AG09309 (cell line): ENCODE measurements around the gene KLHL36.
A peak's percentile ranks its signal among the peaks of the same experiment; 100 is the strongest.

Experiments used
- DNase-seq: peaks from one replicate; pipeline ENCODE4 v3.0.0-alpha.2; 2010; ENCODE audit warnings: low read depth
- H3K4me3 ChIP-seq: 2 replicates; pipeline ENCODE4 v1.5.1; 2011; ENCODE audit warnings: mild to moderate bottlenecking, low read depth, low read length, moderate library complexity; ENCODE audit not compliant: control insufficient read depth
- TF ChIP-seq, protein P1 (sequence below): IDR thresholded peaks from 2 replicates; pipeline ENCODE4 v1.5.1; 2011; ENCODE audit warnings: mild to moderate bottlenecking, low read depth, low read length, inconsistent platforms; ENCODE audit not compliant: insufficient read depth, control insufficient read depth; ENCODE audit errors: missing control alignments

Gene KLHL36

DNA sequence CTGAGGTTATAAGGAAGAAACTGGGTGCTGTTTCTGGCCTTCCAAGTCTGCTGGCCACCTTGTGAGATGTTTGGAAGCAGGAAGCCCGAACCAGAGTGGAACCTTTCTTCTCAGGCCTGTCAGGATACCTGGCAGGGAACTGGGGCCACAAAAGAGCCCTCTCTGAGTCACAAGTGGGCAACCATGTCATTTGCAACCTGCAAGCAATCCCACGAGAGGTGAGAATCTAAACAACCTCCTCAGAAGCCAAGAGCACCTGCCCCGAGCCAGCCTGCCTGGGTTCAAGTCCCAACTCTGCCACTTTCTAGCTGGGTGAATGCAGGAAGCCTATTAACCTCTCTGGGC, 33.7 kb upstream of the KLHL36 start:
- H3K4me3 ChIP-seq: no peak overlapping the region
- no peak for DNase-seq
- TF ChIP-seq, protein P1, sequence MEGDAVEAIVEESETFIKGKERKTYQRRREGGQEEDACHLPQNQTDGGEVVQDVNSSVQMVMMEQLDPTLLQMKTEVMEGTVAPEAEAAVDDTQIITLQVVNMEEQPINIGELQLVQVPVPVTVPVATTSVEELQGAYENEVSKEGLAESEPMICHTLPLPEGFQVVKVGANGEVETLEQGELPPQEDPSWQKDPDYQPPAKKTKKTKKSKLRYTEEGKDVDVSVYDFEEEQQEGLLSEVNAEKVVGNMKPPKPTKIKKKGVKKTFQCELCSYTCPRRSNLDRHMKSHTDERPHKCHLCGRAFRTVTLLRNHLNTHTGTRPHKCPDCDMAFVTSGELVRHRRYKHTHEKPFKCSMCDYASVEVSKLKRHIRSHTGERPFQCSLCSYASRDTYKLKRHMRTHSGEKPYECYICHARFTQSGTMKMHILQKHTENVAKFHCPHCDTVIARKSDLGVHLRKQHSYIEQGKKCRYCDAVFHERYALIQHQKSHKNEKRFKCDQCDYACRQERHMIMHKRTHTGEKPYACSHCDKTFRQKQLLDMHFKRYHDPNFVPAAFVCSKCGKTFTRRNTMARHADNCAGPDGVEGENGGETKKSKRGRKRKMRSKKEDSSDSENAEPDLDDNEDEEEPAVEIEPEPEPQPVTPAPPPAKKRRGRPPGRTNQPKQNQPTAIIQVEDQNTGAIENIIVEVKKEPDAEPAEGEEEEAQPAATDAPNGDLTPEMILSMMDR: no peak

DNA sequence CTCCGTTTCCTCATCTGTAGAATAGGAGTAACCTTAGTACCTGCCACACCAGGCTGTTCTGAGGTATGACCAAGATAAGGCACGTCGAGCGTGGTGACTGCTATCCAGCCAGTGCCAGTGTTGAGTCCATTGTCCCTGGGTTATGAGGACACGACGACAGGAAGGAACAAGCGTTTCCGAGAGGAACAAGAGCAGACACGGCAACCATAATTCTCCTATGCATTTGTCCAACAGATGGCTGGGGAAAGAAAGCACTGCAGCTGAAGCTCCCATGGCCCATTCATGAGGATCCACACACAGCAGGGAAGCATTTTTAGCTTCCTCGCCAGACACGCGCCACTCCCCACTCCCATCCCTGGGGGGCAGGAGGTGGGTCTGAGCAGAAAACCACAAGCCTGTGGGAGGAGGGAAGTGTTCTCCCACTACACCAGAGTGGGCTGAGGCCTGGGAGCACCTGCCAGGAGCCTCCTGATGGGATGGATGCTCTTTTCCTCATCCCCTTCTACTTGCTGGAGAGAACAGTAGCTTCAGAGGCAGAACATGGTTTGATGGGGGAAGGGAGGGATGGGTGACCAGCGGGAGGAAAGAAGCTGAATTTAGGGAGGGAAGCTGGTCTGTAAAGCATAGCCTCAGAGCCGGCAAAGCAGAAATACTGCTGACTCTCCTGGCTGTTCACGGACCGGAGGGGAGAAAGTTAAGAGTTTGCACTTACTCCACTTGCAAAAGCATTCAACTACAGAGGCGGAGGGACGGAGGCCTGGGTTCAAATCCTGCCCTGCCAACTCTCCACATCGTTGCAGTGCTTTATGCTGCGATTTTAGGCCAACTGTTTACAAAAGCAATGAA, 33.1 kb upstream of the KLHL36 start:
- H3K4me3 ChIP-seq: no peak overlapping the region
- no peak for DNase-seq

DNA sequence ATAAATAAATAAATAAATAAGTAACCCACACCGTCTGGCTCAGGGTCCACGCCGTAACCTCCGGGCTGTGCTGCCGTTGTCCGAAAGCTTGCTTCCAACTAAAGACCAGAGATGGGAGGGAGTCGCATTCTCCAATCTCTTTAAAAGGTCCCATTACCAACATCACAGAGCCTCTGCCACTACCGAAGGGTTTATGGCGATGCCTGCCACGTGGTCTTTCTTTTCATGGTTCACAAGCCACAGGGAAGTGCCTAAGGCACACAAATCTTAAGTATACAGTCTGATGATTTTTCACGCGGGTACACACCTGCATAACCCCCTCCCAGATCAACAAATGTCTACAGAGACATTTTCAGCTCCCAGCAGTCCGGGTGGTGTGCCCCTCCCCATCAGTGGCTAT, 31.8 kb upstream of the KLHL36 start:
- TF ChIP-seq, protein P1: no peak
- DNase-seq: no peak
- H3K4me3 ChIP-seq: peak overlapping the region; percentile 96

More for the DNA sequence above, 33.1 kb upstream of the KLHL36 start:
- TF ChIP-seq, protein P1: no peak

DNA sequence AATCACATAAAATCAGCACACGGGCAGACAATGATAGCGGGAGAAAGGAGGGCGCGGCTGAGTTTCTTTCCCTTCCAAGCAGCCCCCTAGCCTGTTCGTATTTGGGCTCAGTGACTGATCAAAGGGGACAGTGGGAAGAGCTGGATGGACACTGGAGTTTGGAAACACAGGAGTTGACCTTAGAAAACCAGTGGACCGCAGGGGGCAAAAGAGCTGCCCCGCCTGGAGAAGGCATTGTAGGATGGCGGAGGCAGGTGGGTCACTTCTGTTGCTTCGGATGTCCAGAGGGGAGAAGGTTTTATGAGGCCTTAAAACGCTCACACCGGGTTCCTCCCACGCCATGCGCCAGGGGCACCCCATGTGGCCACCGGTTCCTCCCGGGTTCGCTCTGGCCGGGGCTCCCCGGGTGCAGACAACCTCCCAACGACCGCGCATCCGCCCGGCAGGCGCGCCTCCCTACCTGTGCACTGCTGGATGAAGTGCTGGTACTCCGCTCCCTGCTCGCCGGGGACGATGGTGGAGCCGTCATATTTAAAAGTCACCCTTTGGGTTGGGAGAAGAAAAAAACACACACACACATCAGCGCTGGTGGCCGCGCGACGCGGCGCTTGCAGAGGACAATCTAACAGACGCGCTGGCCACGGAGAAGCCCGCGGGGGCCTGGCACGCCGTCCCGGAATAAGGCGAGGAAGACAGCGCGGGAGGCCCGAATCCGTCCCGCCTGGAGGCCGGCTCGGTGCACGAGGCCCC, 31.1 kb upstream of the KLHL36 start:
- TF ChIP-seq, protein P1: no peak
- DNase-seq: no peak
- H3K4me3 ChIP-seq: peak overlapping the region; percentile 96

DNA sequence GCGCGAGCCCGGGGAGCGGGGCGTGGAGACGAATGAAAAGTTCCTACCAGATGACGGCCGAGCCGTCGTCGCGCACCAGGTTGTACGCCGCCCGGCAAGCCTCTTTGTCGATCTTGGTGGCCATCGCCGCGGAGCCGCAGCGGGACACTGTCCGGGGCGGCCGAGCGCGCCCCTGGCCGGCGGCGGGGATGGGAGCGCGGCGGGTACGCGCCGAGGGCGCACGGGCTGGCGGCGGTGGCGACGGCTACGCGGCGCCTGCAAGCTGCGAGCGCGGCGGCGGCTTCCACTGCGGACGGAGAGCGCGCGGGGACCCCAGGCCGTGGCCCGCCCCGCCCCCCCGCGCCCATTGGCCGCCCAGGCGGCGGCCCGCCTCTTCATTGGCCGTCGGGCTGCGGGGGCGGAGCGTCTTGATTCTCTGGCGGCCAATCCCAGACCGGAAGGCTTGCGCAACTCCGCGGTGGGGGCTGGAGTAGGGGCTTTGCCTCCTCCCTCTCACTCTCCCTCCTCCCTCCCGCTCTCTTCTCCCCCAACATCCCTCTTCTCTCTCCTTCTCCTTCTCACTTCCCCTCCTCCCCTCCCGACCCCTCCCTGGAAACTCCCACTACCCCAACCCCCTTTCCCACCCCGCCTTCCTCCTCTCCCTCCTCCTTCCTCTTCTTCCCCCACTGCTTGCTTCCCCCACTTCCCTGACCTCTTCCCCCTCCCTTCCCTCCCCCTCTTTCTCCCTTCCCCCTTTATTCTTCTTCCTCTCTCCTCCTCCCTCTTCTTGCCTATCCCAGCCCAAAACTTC, 30.3 kb upstream of the KLHL36 start, which contains the start of gene COTL1:
Gene COTL1, minus strand, starts transcription at position 288 of the 790 bp plus-strand sequence. Its CDS starts 164 bp downstream, at position 124.
- peak; percentile 95 for DNase-seq

More for the DNA sequence above, 30.3 kb upstream of the KLHL36 start, which contains the start of gene COTL1:
- H3K4me3 ChIP-seq: peak within 1 kb of the TSS; percentile 96
- TF ChIP-seq, protein P1: no peak
